Upper lobe of left lung (tissue), 6 donors: ENCODE results near the gene CCNY. TPM values are rescaled to one million over a fixed set of nuclear protein-coding genes. Genes with fewer than 3 reads are reported as not detected.

ENCODE experiments used
- ATAC-seq, 2 donors: fragments of 200-7000 bp; cut with Tn5 transposase; one replicate each; pipeline ENCODE4 v1.9.1; 2022; ENCODE audit warnings: mild to moderate bottlenecking in 2 of 2, moderate library complexity in 2 of 2; ENCODE audit not compliant: low FRiP score in 2 of 2
- DNase-seq, 2 donors: peaks; one replicate each; pipeline ENCODE4 v3.0.0-alpha.2; 2019 to 2020
- H3K27ac ChIP-seq, 4 donors: fragments of 200-600 bp; sonication (generic); one replicate each; pipeline ENCODE4 v1.5.1; 2016 to 2019
- H3K27me3 ChIP-seq, 4 donors: fragments of 200-600 bp; sonication (generic); one replicate each; pipeline ENCODE4 v1.5.1; 2017 to 2019
- H3K36me3 ChIP-seq, 4 donors: fragments of 200-600 bp; sonication (generic); one replicate each; pipeline ENCODE4 v1.5.1; 2016 to 2019
- H3K4me1 ChIP-seq, 4 donors: fragments of 200-600 bp; sonication (generic); one replicate each; pipeline ENCODE4 v1.5.1; 2018 to 2019
- H3K4me3 ChIP-seq, 4 donors: fragments of 200-600 bp; sonication (generic); one replicate each; pipeline ENCODE4 v1.5.1; 2017 to 2019; ENCODE audit warnings: mild to moderate bottlenecking in 2 of 4, moderate library complexity in 1 of 4
- H3K9me3 ChIP-seq, 4 donors: fragments of 200-600 bp; sonication (generic); one replicate each; pipeline ENCODE4 v1.5.1; 2018 to 2019
- EP300 ChIP-seq, 4 donors: sonication (generic); formaldehyde crosslinking; IDR thresholded peaks; one replicate each; pipeline ENCODE4 v1.5.1; 2017; ENCODE audit warnings: antibody characterized with exemption in 4 of 4, control low read depth in 2 of 4
- POLR2A ChIP-seq, 4 donors: fragments of 450-650 bp; IDR thresholded peaks; one replicate each; pipeline ENCODE4 v1.5.1; 2016 to 2017; ENCODE audit warnings: antibody characterized with exemption in 4 of 4, mild to moderate bottlenecking in 2 of 4
- POLR2AphosphoS5 ChIP-seq, 2 donors: sonication (generic); formaldehyde crosslinking; IDR thresholded peaks; one replicate each; pipeline ENCODE4 v1.5.1; 2017; ENCODE audit warnings: antibody characterized with exemption in 2 of 2
- WGBS, 2 donors: methylation state at CpG; one replicate each; pipeline ENCODE4 v1.1.5; 2017 to 2018; 5-methylcytosine and 5-hydroxymethylcytosine counted together
- total RNA-seq, 6 donors: library from RNA; depleted of rRNA in 4 of 6; stranded (reverse); fragments of >200 nt in 4 of 6; gene quantifications; one replicate each; pipeline versions ENCODE4 v1.1.0 to v1.2.1, GENCODE V29; 2016 to 2021
- TF ChIP-seq, protein P1 (sequence below), 6 experiments: fragments of 450-650 bp in 4 of 6; fragments of 200-600 bp in 2 of 6; sonication (generic) in 2 of 6; IDR thresholded peaks; one replicate each; pipeline ENCODE4 v1.5.1; 2016 to 2019; ENCODE audit warnings: antibody characterized with exemption in 6 of 6
- donor health status: DM: no; HTN: no; CAD: no; lungs with moderate emphysema.
- donor health status: DM: no; HTN: yes; CAD: no; lungs with severe emphysema.

The CCNY gene
- total RNA-seq, 6 donors from 2014 or later: 22.0 to 80.8 (median 52.5) TPM

DNA sequence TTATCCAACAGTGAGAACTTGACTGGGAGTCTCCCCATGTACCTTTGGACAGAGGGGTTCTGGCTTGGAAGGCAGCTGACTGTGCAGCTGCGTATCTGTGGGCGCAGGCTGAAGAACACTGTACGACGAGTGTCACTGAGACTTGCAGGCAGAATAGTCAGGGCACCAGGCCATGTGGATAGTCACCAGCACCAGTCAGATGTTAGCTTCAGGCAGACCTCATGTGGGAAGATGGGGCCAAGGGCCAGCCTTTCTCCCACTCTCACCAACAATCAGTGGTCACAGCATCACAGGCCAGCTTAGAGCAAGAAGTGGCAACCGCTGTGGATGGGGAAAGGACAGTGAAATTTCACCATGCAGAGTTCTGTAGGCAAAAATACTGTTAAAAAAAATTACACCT, 225.4 kb downstream of the CCNY start:
- H3K27ac ChIP-seq: no peak overlapping the region
- H3K4me3 ChIP-seq: no peak overlapping the region
- DNase-seq: no peak
- ATAC-seq: no peak
- H3K36me3 ChIP-seq: peaks cover 0 to 37% (median 16%) of the 10 kb centered on the region in 4 donors
- no peaks in the 10 kb centered on the region for H3K9me3 ChIP-seq
- no peaks in the 10 kb centered on the region for H3K27me3 ChIP-seq
- 95 to 98% methylated on average over 3 to 5 of the region's 5 CpGs for WGBS, 2 donors
- TF ChIP-seq, protein P1, sequence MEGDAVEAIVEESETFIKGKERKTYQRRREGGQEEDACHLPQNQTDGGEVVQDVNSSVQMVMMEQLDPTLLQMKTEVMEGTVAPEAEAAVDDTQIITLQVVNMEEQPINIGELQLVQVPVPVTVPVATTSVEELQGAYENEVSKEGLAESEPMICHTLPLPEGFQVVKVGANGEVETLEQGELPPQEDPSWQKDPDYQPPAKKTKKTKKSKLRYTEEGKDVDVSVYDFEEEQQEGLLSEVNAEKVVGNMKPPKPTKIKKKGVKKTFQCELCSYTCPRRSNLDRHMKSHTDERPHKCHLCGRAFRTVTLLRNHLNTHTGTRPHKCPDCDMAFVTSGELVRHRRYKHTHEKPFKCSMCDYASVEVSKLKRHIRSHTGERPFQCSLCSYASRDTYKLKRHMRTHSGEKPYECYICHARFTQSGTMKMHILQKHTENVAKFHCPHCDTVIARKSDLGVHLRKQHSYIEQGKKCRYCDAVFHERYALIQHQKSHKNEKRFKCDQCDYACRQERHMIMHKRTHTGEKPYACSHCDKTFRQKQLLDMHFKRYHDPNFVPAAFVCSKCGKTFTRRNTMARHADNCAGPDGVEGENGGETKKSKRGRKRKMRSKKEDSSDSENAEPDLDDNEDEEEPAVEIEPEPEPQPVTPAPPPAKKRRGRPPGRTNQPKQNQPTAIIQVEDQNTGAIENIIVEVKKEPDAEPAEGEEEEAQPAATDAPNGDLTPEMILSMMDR (IDR thresholded peaks at IDR 0.05): no peak
- TF ChIP-seq POLR2A (IDR thresholded peaks at IDR 0.05) (no peak), POLR2AphosphoS5 (IDR thresholded peaks at IDR 0.05) (no peak), EP300 (IDR thresholded peaks at IDR 0.05) (no peak)
- H3K4me1 ChIP-seq: peaks cover 0 to 20% (median 11%) of the 10 kb centered on the region in 4 donors

GRCh38 chr10:35562427-35562826, 226.1 kb downstream of the CCNY start:
- ATAC-seq: no peak
- no peak overlapping the region for H3K4me3 ChIP-seq
- peaks cover 0 to 38% (median 19%) of the 10 kb centered on the region in 4 donors for H3K36me3 ChIP-seq
- 89 to 96% methylated on average over 1 of the region's 1 CpG for WGBS, 2 donors
- TF ChIP-seq POLR2A (IDR thresholded peaks at IDR 0.05): no peak
- no peak for TF ChIP-seq EP300 (IDR thresholded peaks at IDR 0.05)
- TF ChIP-seq POLR2AphosphoS5 (IDR thresholded peaks at IDR 0.05): no peak
- TF ChIP-seq, protein P1 (IDR thresholded peaks at IDR 0.05): no peak
- no peak for DNase-seq
- no peaks in the 10 kb centered on the region for H3K9me3 ChIP-seq
- H3K27ac ChIP-seq: no peak overlapping the region
- H3K27me3 ChIP-seq: no peaks in the 10 kb centered on the region
- H3K4me1 ChIP-seq: peaks cover 0 to 20% (median 11%) of the 10 kb centered on the region in 4 donors

DNA sequence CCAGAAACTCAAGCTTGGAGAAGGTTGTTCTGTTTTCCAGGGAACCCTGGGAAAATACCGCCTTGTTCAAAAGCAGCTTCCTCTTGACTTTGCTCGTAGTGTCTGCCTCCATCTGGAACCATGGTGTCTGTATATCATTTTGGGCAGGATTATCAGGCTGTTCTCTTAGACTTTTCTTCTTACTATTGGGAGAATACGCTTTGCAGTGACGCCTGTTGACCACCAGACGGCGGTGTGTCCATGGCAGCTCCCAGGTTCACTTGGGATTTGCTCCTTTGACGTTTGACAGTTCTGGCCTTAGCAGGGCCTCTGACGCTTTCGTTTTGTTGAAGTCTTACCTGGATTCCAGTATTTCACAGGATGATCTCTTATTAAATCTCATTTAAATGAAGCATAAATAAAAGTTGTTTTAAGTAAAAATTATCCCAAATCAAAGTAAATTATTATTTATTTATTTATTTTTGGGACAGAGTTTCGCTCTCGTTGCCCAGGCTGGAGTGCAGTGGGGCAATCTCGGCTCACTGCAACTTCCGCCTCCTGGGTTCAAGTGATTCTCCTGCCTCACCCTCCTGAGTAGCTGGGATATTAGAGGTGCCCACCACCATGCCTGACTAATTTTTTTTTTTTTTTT, 227.1 kb downstream of the CCNY start:
- Histone ChIP-seq H3K4me1 (peaks cover 0 to 20% (median 11%) of the 10 kb centered on the region in 4 donors), H3K36me3 (peaks cover 3 to 44% (median 23%) of the 10 kb centered on the region in 4 donors), H3K27ac (no peak overlapping the region), H3K27me3 (no peaks in the 10 kb centered on the region), H3K9me3 (no peaks in the 10 kb centered on the region), H3K4me3 (no peak overlapping the region)
- TF ChIP-seq POLR2A (IDR thresholded peaks at IDR 0.05): no peak
- no peak for TF ChIP-seq POLR2AphosphoS5 (IDR thresholded peaks at IDR 0.05)
- no peak for TF ChIP-seq EP300 (IDR thresholded peaks at IDR 0.05)
- TF ChIP-seq, protein P1 (IDR thresholded peaks at IDR 0.05): peak; percentile 77 to 98 (median 87)
- ATAC-seq: peak; percentile 82 to 83
- WGBS, 2 donors: 38 to 43% methylated on average over 13 of the region's 13 CpGs
- peak in 1 of 2 donors; percentile 68 for DNase-seq

DNA sequence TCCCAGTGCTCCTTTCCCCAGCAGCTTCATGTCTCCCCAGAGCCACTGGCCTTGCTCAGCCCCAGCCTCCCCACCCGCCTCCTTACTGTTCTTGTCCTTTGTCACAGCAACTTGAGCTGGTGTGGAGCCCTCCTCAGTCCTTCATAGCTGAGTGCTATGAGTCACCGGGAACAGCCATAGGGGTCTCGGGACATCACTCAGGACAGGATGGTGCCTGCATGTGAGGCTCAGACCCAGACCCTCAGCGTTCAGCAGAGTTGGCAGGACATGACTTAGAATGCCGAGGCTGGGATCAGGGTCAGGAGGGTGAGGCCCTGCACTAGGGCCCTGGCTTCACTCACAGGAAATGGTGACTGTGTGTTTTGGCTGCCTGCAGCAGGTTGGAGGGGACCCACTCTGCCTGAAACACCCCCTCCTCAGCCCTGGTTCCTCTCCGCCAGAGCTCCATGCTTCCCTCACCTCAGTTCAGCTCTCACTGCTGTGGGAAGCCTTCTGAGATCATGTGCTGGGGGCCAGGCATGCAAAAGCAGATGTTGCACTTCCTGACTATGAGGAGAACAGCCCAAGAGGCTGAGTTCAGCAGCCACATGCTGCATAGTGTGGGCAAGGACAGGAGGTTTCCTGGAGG, 228.1 kb downstream of the CCNY start:
- Histone ChIP-seq H3K4me3 (no peak overlapping the region), H3K9me3 (no peaks in the 10 kb centered on the region), H3K27me3 (no peaks in the 10 kb centered on the region), H3K36me3 (peaks cover 3 to 54% (median 32%) of the 10 kb centered on the region in 4 donors), H3K27ac (peak overlapping the region in 3 of 4 donors; percentile 11 to 44 (median 41)), H3K4me1 (peaks cover 0 to 20% (median 11%) of the 10 kb centered on the region in 4 donors)
- WGBS, 2 donors: 57 to 65% methylated on average over 5 to 6 of the region's 6 CpGs
- DNase-seq (peak in 1 of 2 donors; percentile 31), ATAC-seq (peak; percentile 48 to 55)
- TF ChIP-seq POLR2AphosphoS5 (IDR thresholded peaks at IDR 0.05) (no peak), EP300 (IDR thresholded peaks at IDR 0.05) (no peak), POLR2A (IDR thresholded peaks at IDR 0.05) (no peak)
- TF ChIP-seq, protein P1 (IDR thresholded peaks at IDR 0.05): no peak
